SK-N-SH treated with all-trans-retinoic acid at 6 μM for 48 hours (cell line): ENCODE measurements around the gene TWIST2.

Experiments used
- ARNTL ChIP-seq: fragments of 450-650 bp; formaldehyde crosslinking; IDR thresholded peaks from 2 replicates; pipeline ENCODE4 v1.5.0; 2020; ENCODE audit warnings: low read depth, mild to moderate bottlenecking, moderate library complexity, borderline replicate concordance
- CREB5 ChIP-seq: fragments of 250-450 bp; sonication (Bioruptor Pico); IDR thresholded peaks from 2 replicates; pipeline ENCODE4 v1.5.1; 2020; ENCODE audit warnings: low read depth, mild to moderate bottlenecking, moderate library complexity
- CSRNP3 ChIP-seq: fragments of 250-450 bp; sonication (Bioruptor Pico); IDR thresholded peaks from 2 replicates; pipeline ENCODE4 v1.5.1; 2021; ENCODE audit warnings: mild to moderate bottlenecking, moderate library complexity
- GLIS3 ChIP-seq: fragments of 250-450 bp; sonication (Bioruptor Pico); IDR thresholded peaks from 2 replicates; pipeline ENCODE4 v1.5.0; 2020; ENCODE audit warnings: mild to moderate bottlenecking, moderate library complexity
- OSR1 ChIP-seq: fragments of 250-450 bp; sonication (Bioruptor Pico); IDR thresholded peaks from 2 replicates; pipeline ENCODE4 v1.8.0; 2022; ENCODE audit warnings: moderate library complexity, mild to moderate bottlenecking, inconsistent platforms
- PATZ1 ChIP-seq: fragments of 250-450 bp; sonication (Bioruptor Pico); IDR thresholded peaks from 2 replicates; pipeline ENCODE4 v1.8.0; 2020; ENCODE audit warnings: mild to moderate bottlenecking, moderate library complexity, borderline replicate concordance
- RARB ChIP-seq: fragments of 250-450 bp; sonication (Bioruptor Pico); IDR thresholded peaks from 2 replicates; pipeline ENCODE4 v1.8.0; 2021; ENCODE audit warnings: mild to moderate bottlenecking, moderate library complexity
- SNAI2 ChIP-seq: fragments of 250-450 bp; sonication (Bioruptor Pico); IDR thresholded peaks from 2 replicates; pipeline ENCODE4 v1.5.0; 2020; ENCODE audit warnings: mild to moderate bottlenecking, moderate library complexity
- ZFP3 ChIP-seq: fragments of 250-450 bp; sonication (Bioruptor Pico); IDR thresholded peaks from 2 replicates; pipeline ENCODE4 v1.5.0; 2020; ENCODE audit warnings: mild to moderate bottlenecking, moderate library complexity
- ZFP30 ChIP-seq: fragments of 450-650 bp; formaldehyde crosslinking; IDR thresholded peaks from 2 replicates; pipeline ENCODE4 v1.5.0; 2022; ENCODE audit warnings: mild to moderate bottlenecking, moderate library complexity

GRCh38 chr2:238884812-238885408 is 37.0 kb downstream of the TWIST2 start:
- TF ChIP-seq PATZ1 (CRISPR knock-in tag) (no peak), CREB5 (no peak), ZFP30 (no peak), CSRNP3 (CRISPR knock-in tag) (no peak), ARNTL (CRISPR knock-in tag) (no peak), OSR1 (CRISPR knock-in tag) (no peak), GLIS3 (CRISPR knock-in tag) (no peak), ZFP3 (no peak), RARB (no peak), SNAI2 (CRISPR knock-in tag) (no peak)
